Measurements from ENCODE around the gene STEAP1.
"Not testable (repeated sequence)": the region's sequence is repeated elsewhere in the genome, so short reads cannot be mapped to it uniquely, and the experiment has no call there.

STEAP1 gene

GRCh38 chr7:90181485-90181884 lies 27.2 kb downstream of the STEAP1 start:
- TF ChIP-seq FOXP2 (optimal IDR thresholded peaks at IDR 0.05; ENCODE audit: control extremely low read depth, extremely low read length, insufficient read depth) (no peak), POLR2AphosphoS5 (IDR thresholded peaks at IDR 0.05; ENCODE audit: borderline replicate concordance, low read depth, low read length) (no peak), EZH2 (IDR thresholded peaks at IDR 0.05) (no peak)
- H3K4me3 ChIP-seq = no peak overlapping the region
- no peak overlapping the region for H3K9ac ChIP-seq (ENCODE audit: insufficient read length)
- H3K27ac ChIP-seq = no peak overlapping the region
- DNase-seq (ENCODE audit: low read depth, low spot score) = no peak
- no peaks in the 10 kb centered on the region for H3K9me3 ChIP-seq (ENCODE audit: low read depth, low read length)
- H3K36me3 ChIP-seq (ENCODE audit: insufficient read depth, low read length) = no peaks in the 10 kb centered on the region

GRCh38 chr7:90186290-90186689 lies 32.0 kb downstream of the STEAP1 start:
- not testable (repeated sequence) for H3K4me3 ChIP-seq; H3K36me3 ChIP-seq (ENCODE audit: insufficient read depth, low read length); H3K9ac ChIP-seq (ENCODE audit: insufficient read length); H3K27ac ChIP-seq; DNase-seq (ENCODE audit: low read depth, low spot score); H3K9me3 ChIP-seq (ENCODE audit: low read depth, low read length)

GRCh38 chr7:90187507-90188050 lies 33.3 kb downstream of the STEAP1 start:
- DNase-seq (ENCODE audit: low read depth, low spot score) = no peak
- no peak overlapping the region for H3K4me3 ChIP-seq
- H3K9ac ChIP-seq (ENCODE audit: insufficient read length) = no peak overlapping the region
- no peak for TF ChIP-seq POLR2AphosphoS5 (IDR thresholded peaks at IDR 0.05; ENCODE audit: borderline replicate concordance, low read depth, low read length)
- no peak for TF ChIP-seq EZH2 (IDR thresholded peaks at IDR 0.05)
- no peak for TF ChIP-seq FOXP2 (optimal IDR thresholded peaks at IDR 0.05; ENCODE audit: control extremely low read depth, extremely low read length, insufficient read depth)
- peaks cover 5% of the 10 kb centered on the region; the same call in 1 of the 2 replicates for H3K36me3 ChIP-seq (ENCODE audit: insufficient read depth, low read length)
- no peak overlapping the region for H3K27ac ChIP-seq
- H3K9me3 ChIP-seq (ENCODE audit: low read depth, low read length) = 0 out of 2 replicates have a peak, but pooled peaks cover 13% of the 10 kb centered on the region

- DNase-seq (ENCODE audit: low read depth, low spot score) = no peak
- TF ChIP-seq FOXP2 (optimal IDR thresholded peaks at IDR 0.05; ENCODE audit: control extremely low read depth, extremely low read length, insufficient read depth) = no peak
- no peak for TF ChIP-seq POLR2AphosphoS5 (IDR thresholded peaks at IDR 0.05; ENCODE audit: borderline replicate concordance, low read depth, low read length)
- no peak for TF ChIP-seq EZH2 (IDR thresholded peaks at IDR 0.05)
- 0 out of 2 replicates have a peak, but pooled peaks cover 13% of the 10 kb centered on the region for H3K9me3 ChIP-seq (ENCODE audit: low read depth, low read length)
- peak overlapping the region; percentile 50; the same call in 1 of the 2 replicates for H3K27ac ChIP-seq
- no peak overlapping the region for H3K9ac ChIP-seq (ENCODE audit: insufficient read length)
- no peak overlapping the region for H3K4me3 ChIP-seq
- peaks cover 5% of the 10 kb centered on the region; the same call in 1 of the 2 replicates for H3K36me3 ChIP-seq (ENCODE audit: insufficient read depth, low read length)
These were observed 34.0 kb downstream of the STEAP1 start for GRCh38 chr7:90188281-90188680.

- no peak overlapping the region for H3K27ac ChIP-seq
- no peak overlapping the region for H3K4me3 ChIP-seq
- H3K9me3 ChIP-seq (ENCODE audit: low read depth, low read length) = 0 out of 2 replicates have a peak, but pooled peaks cover 13% of the 10 kb centered on the region
- no peak for TF ChIP-seq FOXP2 (optimal IDR thresholded peaks at IDR 0.05; ENCODE audit: control extremely low read depth, extremely low read length, insufficient read depth)
- TF ChIP-seq EZH2 (IDR thresholded peaks at IDR 0.05) = no peak
- TF ChIP-seq POLR2AphosphoS5 (IDR thresholded peaks at IDR 0.05; ENCODE audit: borderline replicate concordance, low read depth, low read length) = no peak
- no peak overlapping the region for H3K9ac ChIP-seq (ENCODE audit: insufficient read length)
- DNase-seq (ENCODE audit: low read depth, low spot score) = no peak
- peaks cover 5% of the 10 kb centered on the region; the same call in 1 of the 2 replicates for H3K36me3 ChIP-seq (ENCODE audit: insufficient read depth, low read length)
These were observed 36.7 kb downstream of the STEAP1 start for GRCh38 chr7:90190995-90191394.

GRCh38 chr7:90191648-90192047 lies 37.4 kb downstream of the STEAP1 start:
- Histone ChIP-seq H3K4me3 (no peak overlapping the region), H3K27ac (no peak overlapping the region), H3K9me3 (ENCODE audit: low read depth, low read length) (0 out of 2 replicates have a peak, but pooled peaks cover 13% of the 10 kb centered on the region), H3K36me3 (ENCODE audit: insufficient read depth, low read length) (peaks cover 5% of the 10 kb centered on the region; the same call in 1 of the 2 replicates), H3K9ac (ENCODE audit: insufficient read length) (no peak overlapping the region)
- TF ChIP-seq POLR2AphosphoS5 (IDR thresholded peaks at IDR 0.05; ENCODE audit: borderline replicate concordance, low read depth, low read length) (no peak), FOXP2 (optimal IDR thresholded peaks at IDR 0.05; ENCODE audit: control extremely low read depth, extremely low read length, insufficient read depth) (no peak), EZH2 (IDR thresholded peaks at IDR 0.05) (no peak)
- DNase-seq (ENCODE audit: low read depth, low spot score) = no peak

GRCh38 chr7:90192876-90193750 lies 38.8 kb downstream of the STEAP1 start:
- DNase-seq (ENCODE audit: low read depth, low spot score) = no peak
- TF ChIP-seq FOXP2 (optimal IDR thresholded peaks at IDR 0.05; ENCODE audit: control extremely low read depth, extremely low read length, insufficient read depth) = no peak
- no peak for TF ChIP-seq POLR2AphosphoS5 (IDR thresholded peaks at IDR 0.05; ENCODE audit: borderline replicate concordance, low read depth, low read length)
- no peak for TF ChIP-seq EZH2 (IDR thresholded peaks at IDR 0.05)
- H3K27ac ChIP-seq = peak overlapping the region; percentile 84

More at GRCh38 chr7:90192876-90193750, 38.8 kb downstream of the STEAP1 start:
- Histone ChIP-seq H3K9me3 (ENCODE audit: low read depth, low read length) (0 out of 2 replicates have a peak, but pooled peaks cover 13% of the 10 kb centered on the region), H3K36me3 (ENCODE audit: insufficient read depth, low read length) (peaks cover 5% of the 10 kb centered on the region; the same call in 1 of the 2 replicates), H3K4me3 (peak overlapping the region; percentile 20; the same call in 1 of the 2 replicates), H3K9ac (ENCODE audit: insufficient read length) (no peak overlapping the region)

Measured in SK-N-MC (cell line).